Measurements from ENCODE around the gene PPP4R4.

GRCh38 chr14:94153750-94154342 lies 20.3 kb upstream of the PPP4R4 start:
- TF ChIP-seq EZH2 (IDR thresholded peaks at IDR 0.05; ENCODE audit: borderline replicate concordance, low read depth, low read length, severe bottlenecking), result no peak
- TF ChIP-seq CTCF (IDR thresholded peaks at IDR 0.05; ENCODE audit: borderline replicate concordance, extremely low read depth, low read length, poor library complexity, severe bottlenecking), result no peak

Data from DND-41 (cell line).